AG08395 (cell line): ENCODE results near the gene PTPRJ.

Source experiments
- DNase-seq: peaks from one replicate; pipeline ENCODE4 v3.0.0; 2012; ENCODE audit warnings: mixed read lengths, low spot score

The PTPRJ gene

DNA sequence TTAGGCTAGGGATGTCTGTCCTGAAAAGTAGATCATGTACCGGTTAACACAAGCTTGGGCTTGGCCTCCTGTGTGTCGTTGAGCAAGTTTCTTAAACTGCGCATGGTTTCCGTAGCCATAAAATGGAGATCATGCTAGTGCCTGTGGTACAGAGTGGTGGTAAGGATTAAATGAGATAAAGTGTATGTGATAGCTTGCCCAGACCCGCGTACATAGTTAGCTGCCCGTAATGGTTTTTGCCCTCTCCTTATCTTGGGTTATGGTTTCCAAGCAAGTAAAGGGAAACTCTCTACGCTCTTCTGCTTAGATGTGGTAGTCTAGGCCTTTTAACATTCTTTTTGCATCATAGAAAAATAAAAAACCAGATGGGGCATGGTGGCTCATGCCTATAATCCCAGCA, 11.0 kb upstream of the PTPRJ start:
- no peak for DNase-seq

GRCh38 chr11:47971501-47971900, 8.9 kb upstream of the PTPRJ start:
- no peak for DNase-seq

GRCh38 chr11:47973173-47973572, 7.2 kb upstream of the PTPRJ start:
- no peak for DNase-seq

GRCh38 chr11:47976931-47977330, 3.4 kb upstream of the PTPRJ start:
- no peak for DNase-seq

DNA sequence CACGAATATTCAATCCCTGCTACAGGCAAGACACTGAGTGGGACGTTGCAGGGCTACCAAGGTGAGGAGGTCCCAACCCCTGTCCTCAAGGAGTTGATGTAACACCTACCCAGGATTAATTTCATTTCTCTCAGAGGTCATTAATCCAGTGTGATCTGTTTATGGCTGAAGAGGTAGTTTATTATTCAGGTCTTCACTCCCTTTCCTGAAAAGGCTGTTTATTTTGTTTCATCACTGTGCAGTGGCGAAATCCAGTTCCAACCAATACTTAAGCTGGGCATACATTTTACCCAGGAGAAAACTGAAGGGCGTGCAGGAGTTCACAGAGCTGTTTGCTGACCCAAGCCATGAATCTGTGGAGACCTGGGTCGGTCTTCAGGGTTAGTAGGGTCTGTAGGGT, 2.7 kb upstream of the PTPRJ start:
- DNase-seq = no peak

DNA sequence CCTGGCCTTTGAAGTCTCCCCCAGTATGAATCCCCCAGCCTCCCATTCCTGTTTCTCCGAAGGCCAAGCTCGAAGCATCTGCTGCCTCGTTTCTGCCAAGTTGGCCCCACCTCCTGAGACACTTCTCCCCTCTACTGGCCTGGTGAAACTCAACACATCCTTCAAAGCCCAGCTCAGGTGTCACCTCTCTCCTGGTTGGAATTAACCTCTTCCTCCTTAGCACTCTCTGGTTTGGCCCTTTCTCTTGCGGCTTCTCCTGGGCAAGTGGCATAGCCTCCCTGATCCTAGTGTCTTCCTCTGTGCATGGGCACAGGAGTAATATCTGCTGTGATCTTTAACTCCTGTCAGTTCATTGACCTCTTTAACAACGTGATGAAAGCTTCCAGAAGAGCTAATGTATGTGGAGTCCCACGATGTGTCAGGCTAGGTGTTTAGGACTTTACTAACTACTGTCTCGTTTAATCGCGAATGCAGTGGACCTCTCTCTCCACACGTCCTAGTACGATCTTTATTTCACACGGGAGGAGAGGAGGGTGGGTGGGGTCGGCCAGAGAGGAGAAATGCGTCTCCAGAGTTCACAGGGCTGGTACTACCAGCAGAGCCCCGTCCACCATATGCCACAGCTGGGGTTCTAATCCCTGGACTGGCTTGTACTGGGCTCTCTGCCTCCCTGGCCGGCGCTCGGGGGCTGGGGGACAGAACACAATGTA, 826 bp upstream of the PTPRJ start:
- DNase-seq = no peak

GRCh38 chr11:47980907-47981621, 705 bp downstream of the PTPRJ start:
- peak; percentile 67 for DNase-seq

- no peak for DNase-seq
Observed at GRCh38 chr11:47981667-47982404, 1.5 kb downstream of the PTPRJ start.

GRCh38 chr11:47982616-47983015, 2.3 kb downstream of the PTPRJ start:
- no peak for DNase-seq

- peak; percentile 39 for DNase-seq
Observed at GRCh38 chr11:47983464-47984397, 3.4 kb downstream of the PTPRJ start.

GRCh38 chr11:47986219-47986618, 5.9 kb downstream of the PTPRJ start:
- DNase-seq = no peak

GRCh38 chr11:47986742-47987141, 6.4 kb downstream of the PTPRJ start:
- DNase-seq = no peak

- DNase-seq = no peak
Observed at GRCh38 chr11:47987310-47987709, 7.0 kb downstream of the PTPRJ start.

DNA sequence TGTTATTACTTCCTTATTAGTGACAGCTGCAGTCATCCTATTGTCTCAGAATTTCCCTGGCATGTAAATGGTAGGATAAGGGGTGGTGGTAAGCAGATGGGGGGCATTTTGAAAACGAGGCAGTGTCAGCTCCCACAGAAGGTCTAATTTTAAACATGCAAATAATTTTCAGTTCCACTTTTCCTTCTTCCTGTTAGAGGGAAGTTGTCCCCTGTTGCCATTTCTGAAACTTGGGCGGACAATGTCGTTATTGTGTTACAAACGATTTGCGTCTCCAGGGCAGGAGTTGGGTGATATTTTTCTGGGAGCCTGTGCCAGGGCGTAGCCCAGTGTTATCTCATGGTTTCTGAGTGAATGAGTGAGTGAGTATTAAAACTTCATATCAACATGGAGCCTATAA, 7.4 kb downstream of the PTPRJ start:
- DNase-seq = no peak

DNA sequence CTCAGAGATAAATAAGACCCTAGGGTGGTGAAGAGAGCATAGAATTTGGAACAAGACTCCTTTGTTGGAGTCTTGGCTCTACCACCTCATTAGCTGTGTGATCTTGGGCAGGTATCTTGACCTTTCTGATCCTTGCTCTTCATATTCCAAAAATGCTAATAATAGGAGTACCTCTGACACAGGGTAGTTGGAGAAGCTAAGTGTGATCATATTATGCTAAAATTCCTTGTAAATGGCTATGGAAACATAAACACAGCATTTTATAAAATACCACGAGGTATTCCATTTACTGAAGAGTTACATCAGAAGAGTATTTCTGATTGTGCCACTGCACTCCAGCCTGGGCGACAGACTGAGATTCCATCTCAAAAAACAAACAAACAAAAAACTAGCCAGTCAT, 9.4 kb downstream of the PTPRJ start:
- no peak for DNase-seq

- DNase-seq = no peak
Observed at GRCh38 chr11:47991266-47991830, 11.0 kb downstream of the PTPRJ start.

DNA sequence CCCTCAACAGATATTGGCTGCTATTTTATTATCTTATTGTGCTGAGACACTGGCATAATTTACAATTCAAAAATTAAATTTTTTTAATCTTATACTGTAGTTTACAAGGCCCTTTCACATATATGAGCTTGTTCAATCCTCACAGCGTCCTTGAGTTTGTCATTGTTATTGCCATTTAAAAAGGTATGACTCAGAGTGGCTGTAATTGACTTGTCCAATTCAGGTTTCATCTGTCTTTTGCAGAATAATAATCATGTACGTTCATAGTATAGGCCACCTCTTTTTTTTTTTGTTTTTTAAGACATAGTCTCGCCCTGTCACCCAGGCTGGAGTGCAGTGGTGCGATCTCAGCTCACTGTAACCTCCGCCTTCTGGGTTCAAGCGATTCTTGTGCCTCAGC, 11.5 kb downstream of the PTPRJ start:
- no peak for DNase-seq

DNA sequence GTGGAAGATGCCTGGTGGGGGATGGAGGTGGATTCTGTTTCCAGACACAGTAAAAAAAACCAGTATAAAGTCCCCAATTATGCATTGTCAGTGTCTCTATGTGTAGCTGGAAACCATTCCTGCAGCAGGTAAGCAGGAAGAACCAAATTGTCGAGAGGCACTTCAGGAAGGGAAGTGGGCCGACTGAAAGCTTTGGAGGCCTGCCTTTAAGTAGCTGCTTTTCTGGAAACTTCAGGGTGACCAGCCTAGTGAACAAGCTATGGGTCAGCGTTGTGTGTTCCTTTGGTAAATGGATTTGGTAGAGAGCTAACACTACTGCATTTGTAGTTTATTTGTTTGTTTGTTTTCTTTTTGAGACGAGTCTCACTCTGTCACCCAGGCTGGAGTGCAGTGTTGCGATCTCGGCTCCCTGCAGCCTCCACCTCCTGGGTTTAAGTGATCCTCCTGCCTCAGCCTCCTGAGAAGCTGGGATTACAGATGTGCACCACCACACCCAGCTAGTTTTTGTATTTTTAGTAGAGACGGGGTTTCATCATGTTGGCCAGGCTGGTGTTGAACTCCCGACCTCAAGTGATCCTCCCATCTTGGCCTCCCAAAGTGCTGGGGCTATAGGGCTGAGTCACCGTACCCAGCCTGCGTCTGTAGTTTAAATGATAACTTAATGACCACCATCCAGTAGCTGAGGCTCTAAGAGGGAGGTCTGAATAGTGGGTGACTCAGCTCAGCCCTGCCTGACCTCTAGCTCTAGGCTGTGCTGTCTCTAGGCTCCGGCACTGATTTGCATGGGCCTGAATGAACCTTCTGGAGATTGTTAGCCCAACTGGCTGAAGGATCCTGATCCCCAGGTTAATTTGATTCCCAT, 12.8 kb downstream of the PTPRJ start:
- DNase-seq = peak; percentile 71

DNA sequence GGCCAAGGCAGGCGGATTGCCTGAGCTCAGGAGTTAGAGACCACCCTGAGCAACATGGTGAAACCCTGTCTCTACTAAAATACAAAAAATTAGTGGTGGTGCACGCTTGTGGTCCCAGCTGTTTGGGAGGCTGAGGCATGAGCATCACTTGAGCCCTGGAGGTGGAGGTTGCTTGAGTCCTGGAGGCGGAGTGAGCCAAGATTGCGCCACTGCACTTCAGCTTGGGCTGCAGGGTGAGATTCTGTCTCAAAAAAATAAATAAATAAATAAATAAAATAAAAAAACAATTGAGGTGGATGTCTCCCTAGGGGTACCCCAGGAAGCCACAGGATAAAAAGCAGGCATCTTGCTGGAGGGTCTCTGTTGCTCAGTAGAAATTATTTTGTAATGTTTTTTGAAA, 14.1 kb downstream of the PTPRJ start:
- DNase-seq = no peak

GRCh38 chr11:47995360-47995769, 15.0 kb downstream of the PTPRJ start:
- DNase-seq = no peak
